GM18519 (cell line): ENCODE results near the gene P4HB.

ENCODE experiments used
- ATAC-seq: cut with Tn5 transposase; IDR thresholded peaks from one replicate; pipeline ENCODE4 v1.9.1; 2021; ENCODE audit warnings: mild to moderate bottlenecking, moderate library complexity; ENCODE audit not compliant: unreplicated experiment, low FRiP score

P4HB gene

DNA sequence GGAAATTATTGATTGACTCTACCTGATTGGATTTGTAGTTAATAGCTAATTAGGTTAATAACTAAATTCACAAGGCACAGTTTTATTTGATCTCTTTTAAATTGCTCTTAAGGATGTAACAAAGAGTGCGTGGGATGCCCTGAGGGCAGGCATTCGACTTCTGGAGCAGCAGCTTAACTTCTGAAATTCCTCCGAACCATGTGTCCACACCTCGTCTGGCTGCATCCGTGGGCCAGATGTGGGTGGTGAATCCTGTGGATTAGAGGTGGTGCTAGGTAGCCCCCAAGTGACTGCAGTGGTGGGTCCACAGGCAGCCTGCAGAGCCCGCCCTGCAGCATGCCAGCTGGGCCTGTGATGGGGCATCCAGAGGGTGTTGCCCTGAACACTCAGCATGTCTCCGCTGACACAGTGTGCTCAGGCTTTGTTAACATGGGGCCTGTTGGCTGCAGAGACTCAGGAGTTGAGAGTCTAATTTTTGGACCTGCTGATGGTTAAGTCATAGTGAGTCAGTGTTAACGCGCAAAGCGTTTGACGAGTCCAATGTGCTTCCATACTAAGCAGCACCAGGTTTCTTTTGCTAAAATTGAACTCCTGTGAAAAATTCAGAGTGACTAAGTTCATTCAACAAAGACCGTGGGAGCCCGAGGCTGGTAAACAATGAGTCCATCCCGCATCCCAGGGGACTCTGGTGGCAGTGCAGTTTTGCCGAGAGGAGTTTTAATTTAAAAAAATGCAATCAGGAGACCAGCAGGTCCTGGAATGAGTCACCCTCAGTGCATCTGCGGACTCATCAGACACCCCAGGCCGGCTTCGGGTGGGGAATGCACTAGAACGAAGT lies 37.9 kb upstream of the P4HB start:
- no peak for ATAC-seq

DNA sequence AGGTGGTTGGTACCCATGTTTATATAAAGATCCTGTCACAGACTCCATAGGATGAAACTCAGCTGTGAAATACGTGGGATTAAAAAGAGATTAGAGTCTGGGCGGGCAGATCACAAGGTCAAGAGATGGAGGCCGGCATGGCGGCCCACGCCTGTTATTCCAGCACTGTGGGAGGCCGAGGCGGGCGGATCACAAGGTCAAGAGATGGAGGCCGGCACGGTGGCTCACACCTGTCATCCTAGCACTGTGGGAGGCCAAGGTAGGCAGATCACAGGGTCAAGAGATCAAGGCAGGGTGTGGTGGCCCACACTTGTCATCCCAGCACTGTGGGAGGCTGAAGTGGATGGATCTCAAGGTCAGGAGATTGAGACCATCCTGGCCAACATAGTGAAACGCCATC lies 35.1 kb upstream of the P4HB start:
- ATAC-seq: no peak

DNA sequence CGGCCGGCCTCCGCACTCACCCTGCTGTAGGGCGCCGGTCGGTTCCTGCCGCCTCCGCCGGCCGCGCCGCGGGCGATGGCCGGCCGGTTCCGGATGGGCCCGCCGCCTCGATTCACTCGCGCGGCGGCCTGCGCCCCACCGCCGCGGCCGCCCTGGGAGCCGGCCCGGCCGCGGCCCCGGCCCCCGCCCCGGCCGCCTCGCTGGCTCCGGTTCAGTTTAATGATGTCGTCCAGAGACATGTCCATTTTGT lies 30.9 kb upstream of the P4HB start:
- ATAC-seq: no peak

DNA sequence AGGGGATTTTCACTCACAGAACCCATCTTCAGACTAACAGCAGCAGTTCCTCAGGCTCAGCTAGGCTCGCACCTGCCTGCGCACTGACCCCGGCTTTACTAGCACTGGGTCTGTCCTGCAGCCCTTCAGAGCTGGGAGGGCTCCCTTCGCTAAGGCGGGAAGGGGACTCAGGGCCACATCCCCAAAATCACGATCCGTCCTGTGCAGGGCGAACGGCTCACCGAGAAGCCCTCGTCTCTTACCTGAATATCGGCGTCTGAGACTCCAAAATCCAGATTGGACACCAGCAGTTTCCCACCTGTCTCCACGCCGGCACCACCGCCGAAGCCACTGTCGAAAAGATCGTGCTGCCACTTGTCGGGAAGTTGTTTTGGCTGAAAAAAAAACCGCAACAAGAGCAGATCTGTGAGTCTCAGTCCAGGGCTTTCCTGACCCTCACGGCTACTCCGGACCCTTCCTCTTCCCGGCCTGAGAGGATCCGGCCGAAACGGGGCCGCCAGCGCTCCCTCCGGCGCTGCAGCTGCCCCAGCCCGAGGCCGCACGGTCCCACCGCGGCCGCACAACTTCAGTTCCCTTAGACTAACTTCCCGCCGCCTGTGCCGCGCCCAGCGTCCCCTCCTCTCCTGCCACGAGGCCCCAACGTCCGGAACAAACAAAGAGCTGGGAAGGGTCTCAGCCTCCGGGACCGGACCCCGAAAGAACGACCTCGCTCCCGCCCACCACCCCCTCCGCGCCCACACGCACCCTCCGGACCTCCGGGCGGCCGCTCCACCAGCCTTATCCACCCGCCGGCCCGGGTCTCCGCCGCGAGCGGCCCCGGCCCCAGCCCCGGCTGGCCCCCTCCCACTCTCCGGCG lies 30.3 kb upstream of the P4HB start:
- no peak for ATAC-seq

DNA sequence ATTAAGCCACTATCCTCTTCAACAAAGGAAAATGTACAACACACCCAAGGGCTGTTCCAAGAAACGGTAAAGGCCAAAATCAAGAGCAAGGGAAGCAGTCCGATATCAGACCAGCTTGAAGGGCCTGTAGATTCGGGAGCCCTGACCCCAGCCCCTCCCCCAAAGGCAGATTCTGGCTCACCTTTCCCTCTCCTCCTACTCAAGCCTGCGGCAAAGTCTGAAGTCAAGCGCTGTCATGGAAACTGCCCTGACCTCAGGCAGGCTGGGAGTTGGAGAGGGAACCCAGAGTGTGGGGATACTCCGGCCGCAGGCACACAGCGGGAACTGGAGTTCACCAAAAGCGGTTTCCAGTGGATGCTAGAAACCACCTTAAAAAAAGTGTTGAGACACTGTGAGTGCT lies 29.3 kb upstream of the P4HB start:
- ATAC-seq: no peak

DNA sequence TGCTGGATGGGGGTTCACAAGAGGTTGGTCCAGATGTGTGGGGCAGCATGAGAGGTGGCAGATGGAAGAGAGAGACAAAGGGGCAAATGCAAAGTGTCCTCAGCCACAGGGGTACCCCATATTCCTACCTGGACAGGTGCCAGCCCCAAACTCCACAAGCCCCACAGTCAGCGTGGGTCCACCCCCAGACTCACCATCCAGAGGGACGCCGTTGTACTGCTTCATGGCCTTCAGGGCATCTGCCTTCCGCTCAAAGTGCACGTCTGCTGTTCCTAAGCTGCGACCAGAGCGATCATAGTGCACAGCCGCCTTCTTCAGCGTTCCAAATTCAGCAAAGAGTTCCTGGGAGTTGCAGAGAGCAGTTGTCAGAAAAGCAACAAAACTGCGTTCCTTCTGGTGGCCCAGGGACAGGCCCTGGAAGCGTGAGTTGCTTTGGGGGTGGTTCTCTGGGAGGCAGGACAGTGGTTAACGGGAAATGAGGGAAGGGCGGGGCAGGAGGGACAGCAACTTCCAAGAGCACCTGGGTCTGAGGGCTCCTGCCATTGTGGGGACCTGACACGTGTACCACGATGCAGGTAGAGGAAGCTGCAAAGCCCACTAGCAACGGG lies 28.8 kb upstream of the P4HB start:
- no peak for ATAC-seq

DNA sequence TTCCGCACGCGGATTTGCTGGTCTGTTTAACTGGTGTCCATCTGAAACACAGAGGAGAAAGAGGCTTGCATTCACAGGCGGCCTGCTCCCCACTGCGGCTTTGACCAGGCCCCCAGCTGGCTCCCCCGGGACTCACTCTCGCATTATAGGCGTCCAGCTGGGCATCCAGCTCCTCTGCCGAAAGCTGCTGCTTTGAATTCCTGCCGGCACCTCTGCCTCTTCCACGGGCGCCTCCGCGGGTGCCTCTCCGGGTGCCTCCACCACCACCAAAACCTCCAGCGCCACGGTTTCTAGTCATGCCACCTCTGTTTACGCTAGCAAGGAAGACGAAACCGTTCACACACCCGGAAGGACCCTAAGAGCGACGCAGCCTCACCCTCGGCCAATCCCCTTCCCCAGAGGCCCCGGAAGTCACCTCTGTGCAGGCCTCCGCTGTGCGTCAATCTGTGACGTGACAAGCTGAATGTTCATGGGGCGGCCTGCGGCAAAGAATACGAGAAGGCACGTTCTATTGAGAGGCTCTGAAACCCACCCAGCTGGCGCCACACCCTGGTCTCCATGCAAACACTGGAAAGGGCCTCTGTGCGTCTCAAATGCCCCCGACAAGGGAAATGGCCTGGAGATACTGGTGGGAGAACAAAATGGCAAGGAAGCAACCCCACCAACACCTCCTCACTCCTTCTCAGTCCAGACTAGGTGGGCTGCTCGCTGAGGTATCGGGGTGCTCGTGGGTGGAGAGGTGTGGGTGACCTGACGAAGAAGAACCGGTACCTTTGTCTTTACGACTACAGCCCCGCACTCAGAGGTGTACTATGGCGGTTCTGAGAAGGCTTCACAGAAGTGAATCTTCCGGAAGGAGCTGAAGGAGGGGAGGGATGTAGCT lies 28.0 kb upstream of the P4HB start:
- ATAC-seq: no peak

DNA sequence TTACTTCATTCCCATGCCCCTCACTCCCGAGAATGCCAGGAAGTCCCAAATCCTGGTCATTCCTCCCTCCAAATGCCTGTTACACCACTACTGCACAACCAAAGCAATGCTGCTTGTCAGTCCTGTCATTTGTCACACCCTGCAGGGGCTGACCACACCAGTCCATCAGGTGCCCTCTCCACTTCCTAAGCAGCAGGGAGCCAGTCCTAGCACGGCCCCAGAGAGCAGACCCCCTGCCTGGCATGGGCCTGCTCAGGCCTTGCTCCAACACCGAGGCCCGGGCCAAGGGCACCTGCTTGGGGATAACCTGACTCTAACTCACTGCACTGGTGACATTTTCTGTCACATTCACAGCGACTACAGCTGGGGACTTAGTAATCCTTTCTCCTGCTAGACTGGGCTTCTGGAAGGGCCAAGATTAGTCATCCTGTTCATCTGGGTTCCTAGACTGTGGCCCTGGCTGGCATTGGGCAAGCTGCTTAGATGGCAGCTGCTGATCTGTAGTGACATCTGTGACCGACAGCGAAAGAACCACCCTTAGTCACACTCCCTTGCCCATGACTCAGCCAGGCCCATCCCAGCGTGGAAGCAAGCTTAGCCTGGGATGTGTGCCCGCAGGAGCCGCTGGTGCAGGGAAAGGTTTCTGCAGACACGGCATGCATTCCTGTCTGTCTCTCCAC lies 25.7 kb upstream of the P4HB start:
- no peak for ATAC-seq

DNA sequence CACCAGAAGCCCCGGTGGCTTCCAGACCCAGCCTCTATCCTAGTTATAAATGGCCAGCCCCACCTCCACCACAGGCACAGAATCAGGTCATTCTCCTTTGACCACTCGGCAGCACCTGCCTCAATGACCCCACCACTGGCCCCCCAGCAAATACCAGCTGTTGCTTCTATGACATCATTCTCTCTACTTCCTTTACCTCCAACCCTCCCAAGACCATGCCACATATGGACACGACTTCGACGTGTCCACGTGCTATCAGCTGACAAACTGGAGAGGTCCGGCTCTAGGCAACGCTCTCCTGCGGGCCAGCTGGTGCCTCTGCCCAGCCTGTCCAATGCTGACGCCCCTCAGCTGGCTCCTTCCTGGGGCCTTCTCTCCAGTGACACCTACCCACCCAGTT lies 25.1 kb upstream of the P4HB start:
- ATAC-seq: no peak

DNA sequence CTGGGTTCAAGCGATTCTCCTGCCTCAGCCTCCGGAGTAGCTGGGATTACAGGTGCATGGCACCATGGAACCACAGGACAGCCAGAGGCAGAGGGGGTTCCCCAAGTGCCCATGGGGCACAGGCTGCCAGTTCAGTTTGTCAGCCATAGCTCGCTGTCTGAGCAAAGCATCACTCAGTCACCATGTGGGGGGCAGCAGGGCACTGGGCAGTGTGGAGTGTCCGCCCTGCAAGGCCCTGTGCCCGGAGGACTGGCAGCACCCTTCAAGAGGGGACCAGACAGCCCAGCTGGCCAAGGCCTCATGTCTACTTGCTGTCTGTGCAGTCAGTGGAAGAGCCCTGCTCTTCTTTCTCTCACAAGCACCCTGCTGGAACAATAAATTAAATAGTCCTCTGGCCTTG lies 24.6 kb upstream of the P4HB start:
- ATAC-seq: no peak

DNA sequence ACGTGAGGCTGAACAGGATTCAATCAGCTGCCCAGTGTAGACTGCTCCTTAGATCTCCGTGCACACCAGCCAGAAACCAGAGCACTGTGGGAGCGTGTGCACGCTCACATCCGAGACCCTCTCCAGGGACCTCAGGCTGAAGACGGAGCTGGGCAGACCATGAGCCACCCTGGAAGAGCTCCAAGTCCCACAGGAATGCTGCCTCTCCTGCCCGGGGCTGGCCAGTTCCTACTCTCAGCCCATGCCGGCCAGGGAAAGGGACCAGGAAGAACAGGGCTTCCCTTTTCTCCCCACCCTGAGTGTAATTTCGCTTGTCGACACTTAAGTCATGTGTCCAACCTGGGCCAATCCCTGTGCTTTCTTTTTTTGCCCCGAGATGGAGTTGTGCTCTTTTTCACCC lies 24.2 kb upstream of the P4HB start:
- no peak for ATAC-seq

DNA sequence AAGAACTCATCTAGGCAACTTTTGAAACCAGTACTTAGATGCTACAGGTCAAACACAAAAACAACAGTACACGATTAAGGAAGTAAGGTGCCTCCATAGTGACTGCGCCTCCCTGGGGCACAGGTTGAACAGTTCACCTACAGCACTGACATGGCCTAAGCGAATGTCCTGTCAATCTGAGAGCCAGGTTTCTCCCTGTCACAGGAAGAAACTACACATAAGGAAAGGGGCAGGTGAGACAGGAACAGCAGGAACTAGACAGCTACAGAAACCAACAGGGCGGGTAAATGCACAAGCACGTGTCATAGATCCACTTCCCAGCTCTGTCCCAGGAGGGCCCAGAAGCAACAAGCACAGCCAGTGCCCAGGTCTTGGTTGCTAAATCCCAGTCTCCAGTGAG lies 18.8 kb upstream of the P4HB start:
- no peak for ATAC-seq

DNA sequence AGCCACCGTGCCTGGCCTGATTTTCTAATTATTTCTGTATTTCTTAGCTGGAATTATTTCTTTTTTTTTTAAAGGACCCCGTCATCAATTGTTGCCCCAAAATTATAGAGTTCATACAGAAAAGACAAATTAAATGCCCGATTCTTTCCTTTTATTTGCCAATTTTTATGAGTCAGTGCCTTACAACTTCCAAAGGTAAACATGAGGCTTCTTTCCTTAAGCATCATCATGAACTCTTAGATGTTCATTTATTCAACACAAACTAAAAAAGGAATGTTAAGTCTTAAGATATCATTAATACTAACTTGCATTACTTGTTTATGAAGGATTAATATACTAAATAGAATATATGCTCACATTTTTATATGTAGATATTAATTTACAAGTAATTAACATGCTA lies 18.0 kb upstream of the P4HB start:
- no peak for ATAC-seq

DNA sequence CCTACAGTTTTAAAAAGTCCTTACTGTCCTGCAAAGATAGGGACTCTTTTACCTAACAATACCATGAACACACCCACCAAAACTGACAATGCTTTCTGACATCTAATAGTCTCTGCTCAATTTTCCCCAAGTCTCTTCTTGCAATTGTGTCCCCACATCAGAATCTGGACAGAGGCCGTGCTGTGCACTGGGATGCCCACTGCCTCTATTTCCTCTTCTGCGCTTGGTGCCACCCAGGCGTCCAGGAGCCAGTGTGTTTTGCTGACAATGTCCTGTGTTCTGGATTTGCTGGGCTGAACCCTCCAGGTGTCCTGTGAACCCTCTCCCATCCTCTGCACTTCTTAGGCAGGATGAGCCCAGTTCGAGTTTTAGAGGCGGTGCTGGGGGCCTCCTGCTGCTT lies 17.2 kb upstream of the P4HB start:
- no peak for ATAC-seq

DNA sequence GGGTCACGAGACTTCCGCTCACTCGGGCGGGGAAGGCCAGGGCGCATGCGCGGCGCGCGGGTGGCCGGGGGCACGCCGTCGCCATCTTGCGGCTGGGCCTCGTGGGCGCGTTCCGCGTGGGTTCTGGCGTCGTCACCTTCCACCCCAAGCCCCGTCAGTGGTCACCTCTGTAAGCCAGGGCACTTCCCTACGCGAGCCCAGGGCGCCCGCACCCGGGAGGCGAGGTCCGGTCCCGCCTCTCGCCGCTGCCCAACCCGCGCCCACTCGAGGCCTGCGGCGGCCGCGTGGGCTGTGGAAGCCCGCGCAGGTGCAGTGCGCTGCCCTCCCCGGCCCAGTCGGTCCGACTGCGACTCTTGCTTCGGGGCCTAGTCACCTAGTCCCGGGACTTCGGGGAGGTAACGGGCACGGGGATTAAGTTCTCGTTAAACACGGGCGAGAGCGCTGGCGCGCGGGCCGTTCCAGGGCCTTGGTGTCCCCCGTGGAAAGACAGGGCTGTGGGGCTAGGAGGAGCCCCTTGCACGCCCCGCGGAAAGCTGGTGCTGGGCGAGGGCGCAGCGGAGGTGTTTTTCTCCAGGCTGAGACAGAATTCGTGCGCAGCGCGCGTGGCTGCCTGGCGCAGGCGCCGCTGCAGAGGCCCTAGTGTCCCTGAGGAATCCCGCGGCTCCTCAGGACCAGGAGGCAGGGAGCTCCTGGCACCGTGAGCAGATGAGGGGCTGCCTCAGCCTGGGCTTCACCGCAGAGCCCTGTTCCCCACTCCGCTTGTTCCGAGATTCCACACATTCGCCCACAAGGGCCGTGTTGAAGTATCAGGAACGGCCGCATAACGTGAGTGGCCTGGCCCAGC lies 11.3 kb upstream of the P4HB start:
- no peak for ATAC-seq

DNA sequence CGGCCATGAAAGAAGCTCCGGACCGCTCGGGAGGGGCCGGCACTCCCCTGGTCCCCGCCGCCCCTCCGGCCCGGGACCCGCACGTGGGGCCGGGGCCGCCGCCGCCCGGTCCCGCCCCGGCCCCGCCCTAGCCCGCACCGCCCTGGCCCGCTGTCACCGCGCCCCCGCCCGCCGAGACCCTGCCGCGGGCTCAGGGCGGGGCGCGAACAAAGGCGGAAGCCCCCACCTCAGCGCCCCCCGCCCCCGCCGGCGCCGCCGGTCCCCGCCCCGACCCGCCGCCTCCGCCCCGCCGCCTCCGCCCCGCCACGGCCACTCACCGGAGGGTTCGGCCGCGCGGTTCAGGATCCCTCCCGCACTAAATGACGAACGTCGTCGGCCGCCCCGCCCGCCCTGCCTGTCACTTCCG lies 10.6 kb upstream of the P4HB start, which contains the start of gene ARHGDIA:
Gene ARHGDIA, minus strand, starts transcription at position 357 of the 406 bp plus-strand sequence. CDS start 1,407 bp downstream, outside the sequence.
- ATAC-seq: no peak

DNA sequence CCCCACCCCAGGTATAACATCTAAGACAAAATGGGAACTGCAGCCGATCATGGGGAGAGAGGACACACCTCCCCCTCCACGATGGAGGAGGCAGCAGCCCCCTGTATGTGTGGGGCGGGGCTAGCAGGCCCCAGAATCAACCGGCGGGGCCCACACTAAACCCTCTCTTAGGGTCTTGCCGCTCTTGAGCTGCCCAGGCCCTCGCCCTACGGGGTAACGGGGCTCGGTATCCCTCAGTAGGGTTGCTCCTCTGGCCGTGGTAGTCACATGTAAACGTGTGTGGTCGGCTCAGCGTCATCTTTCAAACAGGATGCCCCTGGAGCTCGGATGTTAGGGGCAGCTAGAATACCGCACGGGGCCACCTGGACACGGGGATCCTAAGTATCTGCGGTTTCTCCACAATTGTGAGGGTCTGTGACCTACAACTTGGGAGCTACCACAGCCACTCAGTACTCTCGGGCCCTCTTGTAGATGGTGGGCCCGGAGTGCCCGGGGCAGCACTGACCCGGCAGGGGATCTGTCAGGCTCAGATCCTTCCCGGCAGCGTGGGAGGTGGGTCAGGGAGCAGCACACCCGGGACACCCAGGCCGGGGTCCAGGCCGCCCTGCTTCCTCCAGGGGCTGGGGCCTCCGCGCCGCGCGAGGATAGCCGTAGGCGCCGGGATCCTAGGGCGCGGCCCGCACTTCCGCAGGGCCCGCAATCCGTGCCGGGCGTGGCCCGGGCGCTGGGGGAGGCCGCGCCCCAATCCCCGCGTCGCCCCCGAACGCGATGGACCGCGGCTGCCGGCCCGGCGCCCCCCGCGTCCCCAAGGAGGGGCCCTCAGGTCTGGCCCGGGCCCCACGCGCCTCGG lies 10.0 kb upstream of the P4HB start:
- no peak for ATAC-seq
